Loucy (cell line): Measurements from ENCODE around the gene GGT5.
"Not testable (repeated sequence)": the region's sequence is repeated elsewhere in the genome, so short reads cannot be mapped to it uniquely, and the experiment has no call there.

Source experiments
- CTCF ChIP-seq: fragments of 200-600 bp; sonication (generic); conservative IDR thresholded peaks from 2 replicates; pipeline ENCODE4 v1.5.1; 2014; ENCODE audit warnings: mild to moderate bottlenecking, antibody characterized with exemption, low read length
- EZH2phosphoT487 ChIP-seq: fragments of 200-600 bp; IDR thresholded peaks from 2 replicates; pipeline ENCODE4 v1.6.1; 2018; ENCODE audit warnings: antibody characterized with exemption, mild to moderate bottlenecking, moderate library complexity, borderline replicate concordance

- not testable (repeated sequence) for TF ChIP-seq CTCF, EZH2phosphoT487
Observed at GRCh38 chr22:24243417-24243816, 1.5 kb downstream of the GGT5 start.
